H1 (cell line): Measurements from ENCODE around the gene LRRC18. TPM values are rescaled to one million over a fixed set of nuclear protein-coding genes. Genes with fewer than 3 reads are reported as not detected.

ENCODE experiments used
- CTCF ChIA-PET: fragments of 300-600 bp; sonication (Branson Sonifier 250); formaldehyde crosslinking; loops from one replicate; lab custom pipeline; 2021; ENCODE audit not compliant: partially characterized antibody; lab: Charles Lee
- POLR2A ChIA-PET: fragments of 300-600 bp; sonication (Branson Sonifier 250); formaldehyde crosslinking; loops from one replicate; lab custom pipeline; 2021; ENCODE audit warnings: inconsistent platforms; ENCODE audit not compliant: partially characterized antibody; lab: Charles Lee
- DNase-seq, 2 experiments: peaks; one replicate each; pipeline versions ENCODE4 v3.0.0 to v3.0.0-alpha.2; 2010 to 2022; ENCODE audit warnings: low spot score in 2 of 2, low read depth in 1 of 2, mixed read lengths in 1 of 2
- FAIRE-seq: peaks from 2 replicates; lab custom pipeline; 2011; peaks lifted over from hg19 to GRCh38; lab: Jason Lieb, UNC
- H2AFZ ChIP-seq: 2 replicates; pipeline ENCODE4 v1.8.1; 2012; ENCODE audit warnings: low read length, inconsistent platforms
- H2AK5ac ChIP-seq: 2 replicates; pipeline ENCODE4 v1.6.1; 2013; ENCODE audit warnings: low read depth, low read length
- H2BK120ac ChIP-seq: replicated peaks from 2 replicates; pipeline ENCODE3; 2013; ENCODE audit warnings: low read depth, low read length, inconsistent platforms
- H2BK12ac ChIP-seq: 2 replicates; pipeline ENCODE4 v1.6.1; 2013; ENCODE audit warnings: low read depth, low read length
- H2BK15ac ChIP-seq: 2 replicates; pipeline ENCODE4 v1.6.1; 2013; ENCODE audit warnings: low read length
- H2BK20ac ChIP-seq: 2 replicates; pipeline ENCODE4 v1.6.1; 2013; ENCODE audit warnings: low read length
- H2BK5ac ChIP-seq: 2 replicates; pipeline ENCODE4 v1.6.1; 2013; ENCODE audit warnings: low read depth, low read length
- H3K14ac ChIP-seq: 2 replicates; pipeline ENCODE4 v1.6.1; 2013; ENCODE audit warnings: inconsistent platforms; ENCODE audit not compliant: insufficient read length
- H3K18ac ChIP-seq: 2 replicates; pipeline ENCODE4 v1.6.1; 2013; ENCODE audit warnings: low read length; ENCODE audit errors: extremely low read depth
- H3K23ac ChIP-seq: 2 replicates; pipeline ENCODE4 v1.6.1; 2013; ENCODE audit warnings: inconsistent platforms; ENCODE audit not compliant: insufficient read length
- H3K23me2 ChIP-seq: 2 replicates; pipeline ENCODE4 v1.6.1; 2013; ENCODE audit warnings: low read depth, low read length
- H3K27ac ChIP-seq: 2 replicates; pipeline ENCODE4 v1.6.1; 2011; ENCODE audit warnings: low read depth, low read length, inconsistent platforms
- H3K27me3 ChIP-seq, 4 experiments: replicated peaks in 1 of 4; 1 replicate in 1 of 4; 2 replicates in 3 of 4; pipeline versions ENCODE4 v1.6.1 to v1.8.1; 2011 to 2013; ENCODE audit warnings: low read length in 3 of 4, mild to moderate bottlenecking in 3 of 4, inconsistent platforms in 2 of 4, mixed read lengths in 2 of 4, moderate library complexity in 1 of 4; ENCODE audit not compliant: control insufficient read depth in 3 of 4, insufficient read depth in 3 of 4; ENCODE audit errors: extremely low read depth in 1 of 4
- H3K36me3 ChIP-seq, 4 experiments: 2 replicates each; pipeline versions ENCODE4 v1.6.1 to v1.8.1; 2011 to 2013; ENCODE audit warnings: mild to moderate bottlenecking in 4 of 4, low read length in 3 of 4, moderate library complexity in 2 of 4, control low read depth in 1 of 4, inconsistent platforms in 1 of 4; ENCODE audit not compliant: insufficient read depth in 4 of 4, control insufficient read depth in 2 of 4
- H3K4ac ChIP-seq: replicated peaks from 2 replicates; pipeline ENCODE3; 2013; ENCODE audit warnings: low read length, low read depth, mixed read lengths, inconsistent platforms; ENCODE audit not compliant: insufficient read length
- H3K4me1 ChIP-seq, 4 experiments: replicated peaks in 1 of 4; 1 replicate in 1 of 4; 2 replicates in 3 of 4; pipeline versions ENCODE4 v1.6.1 to v1.8.1; 2011 to 2013; ENCODE audit warnings: low read length in 3 of 4, inconsistent platforms in 2 of 4, mixed read lengths in 1 of 4; ENCODE audit not compliant: insufficient read depth in 4 of 4, control insufficient read depth in 3 of 4
- H3K4me2 ChIP-seq, 2 experiments: 2 replicates each; pipeline versions ENCODE4 v1.6.1 to v1.8.1; 2011 to 2013; ENCODE audit warnings: low read depth in 2 of 2, low read length in 2 of 2, control low read depth in 1 of 2, inconsistent platforms in 1 of 2, mild to moderate bottlenecking in 1 of 2; ENCODE audit not compliant: insufficient read depth in 1 of 2
- H3K4me3 ChIP-seq, 4 experiments: fragments of 200-600, 300-600 bp in 1 of 4; sonication (generic), shearing (Covaris generic), sonication (Bioruptor Twin) in 1 of 4; 2 replicates each; pipeline versions ENCODE4 v1.5.1 to v1.8.1; 2011 to 2016; ENCODE audit warnings: low read length in 4 of 4, low read depth in 3 of 4, control low read depth in 2 of 4, inconsistent platforms in 2 of 4, mild to moderate bottlenecking in 2 of 4, mixed read lengths in 1 of 4, moderate library complexity in 1 of 4; ENCODE audit not compliant: insufficient read depth in 2 of 4; ENCODE audit errors: extremely low read depth in 1 of 4
- H3K56ac ChIP-seq: replicated peaks from 2 replicates; pipeline ENCODE3; 2013; ENCODE audit warnings: low read depth, mild to moderate bottlenecking, mixed read lengths, low read length, inconsistent platforms; ENCODE audit not compliant: insufficient read length
- H3K79me1 ChIP-seq: 2 replicates; pipeline ENCODE4 v1.6.1; 2013; ENCODE audit warnings: low read depth, low read length, control low read depth
- H3K79me2 ChIP-seq, 2 experiments: 2 replicates each; pipeline versions ENCODE4 v1.6.1 to v1.8.1; 2012 to 2013; ENCODE audit warnings: low read length in 2 of 2, mild to moderate bottlenecking in 2 of 2, inconsistent platforms in 1 of 2; ENCODE audit not compliant: insufficient read depth in 2 of 2, control insufficient read depth in 1 of 2
- H3K9ac ChIP-seq, 4 experiments: replicated peaks in 1 of 4; 1 replicate in 1 of 4; 2 replicates in 3 of 4; pipeline versions ENCODE4 v1.6.1 to v1.8.1; 2011 to 2013; ENCODE audit warnings: low read depth in 3 of 4, low read length in 3 of 4, control low read depth in 2 of 4, mild to moderate bottlenecking in 2 of 4, moderate library complexity in 2 of 4, inconsistent platforms in 1 of 4; ENCODE audit errors: extremely low read depth in 1 of 4
- H3K9me3 ChIP-seq, 2 experiments: 2 replicates each; pipeline versions ENCODE4 v1.6.1 to v1.8.1; 2012 to 2013; ENCODE audit warnings: mild to moderate bottlenecking in 2 of 2, moderate library complexity in 2 of 2, control low read depth in 1 of 2, inconsistent platforms in 1 of 2, low read depth in 1 of 2, low read length in 1 of 2, mixed read lengths in 1 of 2; ENCODE audit not compliant: insufficient read depth in 2 of 2
- H4K20me1 ChIP-seq, 2 experiments: replicated peaks in 1 of 2; 2 replicates each; pipeline versions ENCODE3 to v1.8.1; 2011 to 2013; ENCODE audit warnings: inconsistent platforms in 2 of 2, low read length in 2 of 2, mild to moderate bottlenecking in 1 of 2; ENCODE audit not compliant: insufficient read depth in 2 of 2, control insufficient read depth in 1 of 2
- H4K5ac ChIP-seq: 2 replicates; pipeline ENCODE4 v1.6.1; 2013; ENCODE audit warnings: low read length, low read depth, mixed read lengths, inconsistent platforms; ENCODE audit not compliant: insufficient read length
- H4K8ac ChIP-seq: 2 replicates; pipeline ENCODE4 v1.8.0; 2013; ENCODE audit warnings: mild to moderate bottlenecking, moderate library complexity, low read length, inconsistent platforms; ENCODE audit not compliant: insufficient read depth; ENCODE audit errors: extremely low read depth
- H4K91ac ChIP-seq: replicated peaks from 2 replicates; pipeline ENCODE3; 2013; ENCODE audit warnings: low read length, mixed read lengths, inconsistent platforms; ENCODE audit not compliant: insufficient read length
- CBX5 ChIP-seq: fragments of 300-800, 300-1000 bp; sonication (generic); IDR thresholded peaks from 2 replicates; pipeline ENCODE4 v1.7.1; 2016; ENCODE audit warnings: antibody characterized with exemption, low read length, low read depth
- CTBP2 ChIP-seq: IDR thresholded peaks from 2 replicates; pipeline ENCODE4 v1.7.0; 2011; ENCODE audit warnings: borderline replicate concordance, mild to moderate bottlenecking, moderate library complexity, mixed read lengths, low read length; ENCODE audit not compliant: insufficient read depth, insufficient read length
- JUND ChIP-seq: IDR thresholded peaks from 2 replicates; pipeline ENCODE4 v1.6.1; 2011; ENCODE audit warnings: mild to moderate bottlenecking, improper control_type of control experiment, low read length
- NRF1 ChIP-seq: IDR thresholded peaks from 2 replicates; pipeline ENCODE4 v1.6.1; 2011; ENCODE audit warnings: mild to moderate bottlenecking, low read depth, low read length, improper control_type of control experiment
- POU5F1 ChIP-seq: IDR thresholded peaks from 2 replicates; pipeline ENCODE4 v1.6.1; 2011; ENCODE audit warnings: low read depth, mild to moderate bottlenecking, low read length, moderate library complexity
- RAD21 ChIP-seq, 2 experiments: IDR thresholded peaks in 1 of 2; conservative IDR thresholded peaks in 1 of 2; 2 replicates each; pipeline ENCODE4 v1.6.1; 2011; ENCODE audit warnings: low read depth in 2 of 2, low read length in 2 of 2, improper control_type of control experiment in 1 of 2, inconsistent platforms in 1 of 2, mild to moderate bottlenecking in 1 of 2, moderate library complexity in 1 of 2
- RBBP5 ChIP-seq: IDR thresholded peaks from 2 replicates; pipeline ENCODE4 v1.7.1; 2012; ENCODE audit warnings: low read depth, mild to moderate bottlenecking, inconsistent platforms, low read length, moderate library complexity, borderline replicate concordance
- RNF2 ChIP-seq: fragments of 200-900, 300-1000 bp; sonication (generic); IDR thresholded peaks from 2 replicates; pipeline ENCODE4 v1.7.1; 2016; ENCODE audit warnings: borderline replicate concordance, low read depth, mild to moderate bottlenecking, antibody characterized with exemption, low read length; ENCODE audit not compliant: poor library complexity, severe bottlenecking; ENCODE audit errors: missing control alignments
- SIRT6 ChIP-seq: IDR thresholded peaks from one replicate; pipeline ENCODE4 v1.7.1; 2012; ENCODE audit warnings: low read length, inconsistent platforms
- SIX5 ChIP-seq: IDR thresholded peaks from 2 replicates; pipeline ENCODE4 v1.6.1; 2011; ENCODE audit warnings: mild to moderate bottlenecking, low read depth, low read length
- SP2 ChIP-seq: IDR thresholded peaks from 2 replicates; pipeline ENCODE4 v1.6.1; 2012; ENCODE audit warnings: mild to moderate bottlenecking, low read length, inconsistent platforms
- TAF1 ChIP-seq: IDR thresholded peaks from 2 replicates; pipeline ENCODE4 v1.6.1; 2011; ENCODE audit warnings: mild to moderate bottlenecking, low read depth, low read length
- YY1 ChIP-seq: IDR thresholded peaks from 2 replicates; pipeline ENCODE4 v1.6.1; 2011; ENCODE audit warnings: low read depth, mild to moderate bottlenecking, low read length
- WGBS, 2 experiments: shearing (Covaris generic) in 1 of 2; methylation state at CpG; one replicate each; pipeline versions ENCODE4 v1.1.6 to v1.1.7; 2013 to 2015; ENCODE audit warnings: low lambda C conversion rate in 2 of 2, mixed read lengths in 2 of 2, inconsistent platforms in 1 of 2, low coverage in 1 of 2, missing lambda C conversion rate in 1 of 2; ENCODE audit not compliant: insufficient replicate concordance in 2 of 2, insufficient coverage in 1 of 2, insufficient read length in 1 of 2; ENCODE audit errors: extremely low coverage in 1 of 2, missing lambda C conversion rate in 1 of 2; 5-methylcytosine and 5-hydroxymethylcytosine counted together
- polyA plus RNA-seq, 7 experiments: library from polyadenylated mRNA; depleted of rRNA in 3 of 7; stranded (reverse) in 5 of 7; unstranded in 2 of 7; fragments of >200 nt in 5 of 7; fragments of 200-250 nt in 2 of 7; gene quantifications; 1 replicate in 5 of 7; 2 replicates in 1 of 7; 4 replicates in 1 of 7; pipeline versions ENCODE4 v1.2.1 to v1.2.3, GENCODE V29; 2011 to 2013; ENCODE audit warnings: missing spikeins in 2 of 7, mixed read lengths in 2 of 7
- total RNA-seq: library from RNA; stranded (reverse); fragmentation: NEBNext Ultra II Directional; extraction: Animal tissue kit (Norgen Biotek cat#: 25700); gene quantifications from 2 replicates; pipeline ENCODE4 v1.2.1, GENCODE V29; 2021
- TF ChIP-seq, protein P1 (sequence below): IDR thresholded peaks from 2 replicates; pipeline ENCODE4 v1.6.1; 2011; ENCODE audit warnings: low read depth, mild to moderate bottlenecking, low read length; ENCODE audit not compliant: insufficient read depth

The LRRC18 gene
- total and polyA plus RNA-seq, 2 of the 8 experiments (the other 6 are each of a cell fraction or from before 2014, with no cell fraction given) = not detected

- Histone ChIP-seq H3K4ac (no peak overlapping the region), H3K4me1 (no peaks in the 10 kb centered on the region), H3K9me3 (no peaks in the 10 kb centered on the region), H2AK5ac (no peak overlapping the region), H4K5ac (no peak overlapping the region), H3K4me3 (no peak overlapping the region), H4K20me1 (no peaks in the 10 kb centered on the region), H3K27me3 (no peaks in the 10 kb centered on the region), H3K36me3 (no peaks in the 10 kb centered on the region), H3K23ac (no peak overlapping the region), H3K27ac (no peak overlapping the region), H3K14ac (no peak overlapping the region), H2BK5ac (no peak overlapping the region), H2AFZ (no peak overlapping the region), H2BK15ac (no peak overlapping the region), H2BK120ac (no peak overlapping the region), H4K91ac (no peak overlapping the region), H3K23me2 (no peaks in the 10 kb centered on the region; the same call in 1 of the 2 replicates), H3K56ac (no peak overlapping the region), H3K79me2 (no peaks in the 10 kb centered on the region), H2BK12ac (no peak overlapping the region), H3K79me1 (no peaks in the 10 kb centered on the region), H3K4me2 (no peak overlapping the region), H4K8ac (no peak overlapping the region), H3K18ac (no peak overlapping the region), H2BK20ac (no peak overlapping the region), H3K9ac (no peak overlapping the region)
- ChIA-PET POLR2A (no interaction called here), CTCF (interaction anchor here (0.8 to 2.7 kb wide), 7 partner anchors 9 to 503 kb away, joined by 3 to 11 read pairs (median 3); no protein-coding TSS in a partner anchor)
- no peak for DNase-seq
- no peak for FAIRE-seq
- WGBS, 2 experiments = 95% methylated on average over 2 of the region's 2 CpGs; no CpG with 5 or more reads in 1 of the 2 experiments
- no peak for TF ChIP-seq POU5F1
- no peak for TF ChIP-seq SP2
- TF ChIP-seq YY1 = no peak
- TF ChIP-seq CBX5 = no peak
- no peak for TF ChIP-seq RBBP5
- TF ChIP-seq RNF2 = no peak
- no peak for TF ChIP-seq TAF1
- no peak for TF ChIP-seq SIRT6
- no peak for TF ChIP-seq RAD21 (IDR thresholded peaks at IDR 0.05 in 1 of 2, conservative IDR thresholded peaks at IDR 0.05 in 1 of 2; ENCODE audit: low read depth in 2 of 2, low read length in 2 of 2)
- no peak for TF ChIP-seq NRF1
- TF ChIP-seq JUND = no peak
- TF ChIP-seq, protein P1, sequence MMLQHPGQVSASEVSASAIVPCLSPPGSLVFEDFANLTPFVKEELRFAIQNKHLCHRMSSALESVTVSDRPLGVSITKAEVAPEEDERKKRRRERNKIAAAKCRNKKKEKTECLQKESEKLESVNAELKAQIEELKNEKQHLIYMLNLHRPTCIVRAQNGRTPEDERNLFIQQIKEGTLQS = no peak
- no peak for TF ChIP-seq CTBP2
- TF ChIP-seq SIX5 = no peak
Measured at GRCh38 chr10:48905311-48905710, 34.3 kb downstream of the LRRC18 start.
